VCaP (cell line): ENCODE data around the gene DDX53.

ENCODE experiments used
- H3K27ac ChIP-seq: fragments of 450-650 bp; 2 replicates; pipeline ENCODE4 v1.5.1; 2017
- CTCF ChIP-seq: fragments of 450-650 bp; conservative IDR thresholded peaks from 2 replicates; pipeline ENCODE4 v1.5.1; 2017; ENCODE audit warnings: mild to moderate bottlenecking, moderate library complexity

The DDX53 gene

GRCh38 chrX:23008431-23009099 is 8.8 kb downstream of the DDX53 start:
- no peak overlapping the region for H3K27ac ChIP-seq
- TF ChIP-seq CTCF: peak; percentile 71

DNA sequence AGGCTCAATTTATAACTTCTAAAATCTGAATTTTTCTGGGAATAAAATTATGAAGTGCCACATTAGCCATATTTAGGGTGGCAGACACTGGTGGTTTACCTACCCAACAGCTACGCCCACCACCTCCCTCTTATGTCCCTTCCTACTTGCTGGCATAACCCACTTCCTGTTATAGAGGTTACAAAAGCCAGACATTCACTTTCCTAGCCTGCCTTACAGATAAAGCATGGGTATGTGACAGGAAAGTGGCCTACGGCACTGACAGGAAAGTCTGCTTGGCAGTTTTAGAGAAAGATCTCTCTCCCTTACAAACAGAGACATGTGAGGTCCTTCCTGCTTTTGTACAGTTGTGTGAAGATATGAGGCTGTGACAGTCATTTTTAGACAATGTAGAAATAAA is 12.4 kb downstream of the DDX53 start:
- TF ChIP-seq CTCF: no peak
- no peak overlapping the region for H3K27ac ChIP-seq

DNA sequence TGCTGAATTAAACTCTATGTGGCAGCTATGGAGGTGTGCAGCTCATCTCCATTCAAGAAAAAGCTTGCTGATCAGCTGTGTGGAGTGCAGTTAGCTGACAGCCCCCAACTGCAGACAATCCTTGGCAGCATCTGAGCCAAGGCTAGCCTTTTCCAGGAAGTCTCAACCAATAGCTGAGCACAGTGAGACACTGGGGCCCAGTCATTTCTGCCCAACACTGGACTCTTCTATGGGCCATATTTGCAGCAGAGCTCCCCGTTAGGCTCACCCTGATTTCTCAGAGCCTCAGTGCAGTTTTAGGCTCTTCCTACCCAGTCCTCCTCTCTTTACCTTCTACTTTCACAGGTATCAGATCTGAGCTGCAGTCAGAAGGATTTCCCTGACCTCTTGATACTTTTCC is 12.9 kb downstream of the DDX53 start:
- H3K27ac ChIP-seq: no peak overlapping the region
- TF ChIP-seq CTCF: no peak

GRCh38 chrX:23013366-23013765 is 13.6 kb downstream of the DDX53 start:
- TF ChIP-seq CTCF: no peak
- no peak overlapping the region for H3K27ac ChIP-seq

DNA sequence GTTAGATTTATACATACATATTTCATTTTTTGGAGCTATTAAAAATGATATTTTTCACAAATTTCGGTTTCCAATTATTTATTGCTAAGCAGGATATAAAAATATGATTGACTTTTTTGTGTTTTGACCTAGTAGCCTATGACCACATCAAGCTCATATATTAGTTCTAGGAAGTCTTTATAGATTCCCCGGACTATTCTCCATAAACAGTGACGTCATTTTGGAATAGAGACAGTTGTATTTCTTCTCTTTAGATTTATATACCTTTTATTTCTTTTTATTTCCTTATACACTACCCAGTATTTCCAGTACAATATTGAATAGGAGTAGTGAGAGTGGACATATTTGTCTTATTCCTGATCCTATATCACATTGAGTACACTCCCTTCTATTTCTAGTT is 31.8 kb downstream of the DDX53 start:
- H3K27ac ChIP-seq: no peak overlapping the region

GRCh38 chrX:23035493-23035892 is 35.7 kb downstream of the DDX53 start:
- no peak overlapping the region for H3K27ac ChIP-seq
- no peak for TF ChIP-seq CTCF

More for the DNA sequence above, 31.8 kb downstream of the DDX53 start:
- TF ChIP-seq CTCF: no peak

GRCh38 chrX:23046443-23046842 is 46.7 kb downstream of the DDX53 start:
- no peak for TF ChIP-seq CTCF

More at GRCh38 chrX:23046443-23046842, 46.7 kb downstream of the DDX53 start:
- no peak overlapping the region for H3K27ac ChIP-seq
